AG04450 (cell line): Measurements from ENCODE around the gene VPS36. TPM values are rescaled to one million over a fixed set of nuclear protein-coding genes. Genes with fewer than 3 reads are reported as not detected.

Source experiments
- CTCF ChIA-PET: fragments of 300-600, 350-600 bp; formaldehyde crosslinking; extraction: SDS; loops from one replicate; lab custom pipeline; 2022; ENCODE audit warnings: antibody characterized with exemption, inconsistent platforms; lab: Charles Lee
- POLR2A ChIA-PET: fragments of 350-600 bp; formaldehyde crosslinking; extraction: SDS; loops from one replicate; lab custom pipeline; 2021; ENCODE audit warnings: antibody characterized with exemption, inconsistent platforms; lab: Yijun Ruan, JAX
- DNase-seq: peaks from one replicate; pipeline ENCODE4 v3.0.0-alpha.2; 2011; ENCODE audit warnings: low read depth, low spot score
- H3K27ac ChIP-seq: one replicate; pipeline ENCODE4 v1.5.1; 2012; ENCODE audit warnings: low read depth, low read length, control low read depth
- H3K27me3 ChIP-seq: one replicate; pipeline ENCODE4 v1.6.0; 2012; ENCODE audit warnings: low read length; ENCODE audit not compliant: control insufficient read depth, insufficient read depth
- H3K4me3 ChIP-seq: 2 replicates; pipeline ENCODE4 v1.5.1; 2011; ENCODE audit warnings: mild to moderate bottlenecking, low read depth, low read length, control low read depth
- H3K9me3 ChIP-seq: 2 replicates; pipeline ENCODE4 v1.5.1; 2012; ENCODE audit warnings: low read length; ENCODE audit not compliant: control insufficient read depth, insufficient read depth
- CTCF ChIP-seq: IDR thresholded peaks from 2 replicates; pipeline ENCODE4 v1.5.1; 2011; ENCODE audit warnings: low read depth, low read length, control low read depth, inconsistent platforms
- polyA plus RNA-seq: library from polyadenylated mRNA; depleted of rRNA; stranded (reverse); fragments of >200 nt; gene quantifications from 2 replicates; pipeline ENCODE4 v1.2.3, GENCODE V29; 2011

Gene VPS36
- polyA plus RNA-seq, 1 experiment, result 24.2 TPM

- Histone ChIP-seq H3K4me3 (peak overlapping the region; percentile 74), H3K9me3 (no peaks in the 10 kb centered on the region; the same call in 1 of the 2 replicates), H3K27ac (no peak overlapping the region), H3K27me3 (no peaks in the 10 kb centered on the region)
- TF ChIP-seq CTCF, result no peak
- no peak for DNase-seq
- CTCF ChIA-PET, result interaction anchor here (1.6 to 3.9 kb wide), 2 partner anchors 44 to 45 kb away, joined by 4 to 19 read pairs; no protein-coding TSS in a partner anchor
- POLR2A ChIA-PET, result no interaction called here
Observed at GRCh38 chr13:52405369-52405766, 45.1 kb downstream of the VPS36 start.

GRCh38 chr13:52399708-52400107 lies 50.7 kb downstream of the VPS36 start:
- TF ChIP-seq CTCF, result peak; percentile 30

GRCh38 chr13:52399046-52399445 lies 51.4 kb downstream of the VPS36 start:
- no peaks in the 10 kb centered on the region for H3K27me3 ChIP-seq
- ChIA-PET POLR2A (no interaction called here), CTCF (interaction anchor here (1.5 kb wide), 1 partner anchor 52 kb away, joined by 7 read pairs; no protein-coding TSS in a partner anchor)
- no peak for TF ChIP-seq CTCF
- H3K9me3 ChIP-seq, result no peaks in the 10 kb centered on the region
- H3K27ac ChIP-seq, result no peak overlapping the region
- DNase-seq, result no peak
- H3K4me3 ChIP-seq, result no peak overlapping the region

More at GRCh38 chr13:52399708-52400107, 50.7 kb downstream of the VPS36 start:
- H3K4me3 ChIP-seq, result no peak overlapping the region
- no peak for DNase-seq
- CTCF ChIA-PET, result no interaction called here
- H3K9me3 ChIP-seq, result no peaks in the 10 kb centered on the region
- H3K27me3 ChIP-seq, result no peaks in the 10 kb centered on the region
- POLR2A ChIA-PET, result no interaction called here
- H3K27ac ChIP-seq, result no peak overlapping the region

- no peak for TF ChIP-seq CTCF
- ChIA-PET POLR2A (no interaction called here), CTCF (no interaction called here)
- no peak overlapping the region for H3K4me3 ChIP-seq
- DNase-seq, result no peak
- H3K27me3 ChIP-seq, result no peaks in the 10 kb centered on the region
- H3K27ac ChIP-seq, result no peak overlapping the region
- no peaks in the 10 kb centered on the region for H3K9me3 ChIP-seq
Observed at GRCh38 chr13:52395704-52396103, 54.7 kb downstream of the VPS36 start.

- CTCF ChIA-PET, result interaction anchor here (0.8 kb wide), 1 partner anchor 15 kb away, joined by 3 read pairs; no protein-coding TSS in a partner anchor
- DNase-seq, result no peak
- POLR2A ChIA-PET, result no interaction called here
- Histone ChIP-seq H3K4me3 (no peak overlapping the region), H3K27me3 (no peaks in the 10 kb centered on the region), H3K27ac (no peak overlapping the region), H3K9me3 (no peaks in the 10 kb centered on the region)
- TF ChIP-seq CTCF, result no peak
Observed at GRCh38 chr13:52394586-52394985, 55.8 kb downstream of the VPS36 start.
